Activated naive CD8-positive, alpha-beta T cell treated with anti-CD3 and anti-CD28 coated beads, Interleukin-2, amount 50 U/mL, for 16 hours (primary cell): ENCODE measurements around the gene SAT2.
"Not testable (repeated sequence)": the region's sequence is repeated elsewhere in the genome, so short reads cannot be mapped to it uniquely, and the experiment has no call there.

Source experiments
- DNase-seq: peaks from one replicate; pipeline ENCODE4 v3.0.0-alpha.2; 2020; ENCODE audit warnings: low read depth, low spot score

The SAT2 gene

GRCh38 chr17:7634384-7634783 lies 6.8 kb upstream of the SAT2 start:
- no peak for DNase-seq

GRCh38 chr17:7633093-7633492 lies 5.5 kb upstream of the SAT2 start:
- no peak for DNase-seq

- DNase-seq: no peak
Observed at GRCh38 chr17:7632492-7632894, 4.9 kb upstream of the SAT2 start.

- no peak for DNase-seq
Observed at GRCh38 chr17:7631398-7632380, 4.1 kb upstream of the SAT2 start.

- no peak for DNase-seq
Observed at GRCh38 chr17:7629939-7630571, 2.4 kb upstream of the SAT2 start, which contains the start of gene SHBG. Gene SHBG (plus strand): TSS chr17:7630135. CDS start chr17:7630173, 38 bp downstream.

- no peak for DNase-seq
Observed at GRCh38 chr17:7626956-7627249, 718 bp downstream of the SAT2 start.

GRCh38 chr17:7626307-7626706 lies 1.3 kb downstream of the SAT2 start:
- no peak for DNase-seq

GRCh38 chr17:7625749-7626148 lies 1.9 kb downstream of the SAT2 start:
- not testable (repeated sequence) for DNase-seq

- no peak for DNase-seq
Observed at GRCh38 chr17:7623661-7624060, 4.0 kb downstream of the SAT2 start.

- DNase-seq: no peak
Observed at GRCh38 chr17:7620835-7621234, 6.8 kb downstream of the SAT2 start.

GRCh38 chr17:7618608-7619007 lies 9.0 kb downstream of the SAT2 start:
- no peak for DNase-seq

- DNase-seq: no peak
Observed at GRCh38 chr17:7615265-7615747, 12.3 kb downstream of the SAT2 start.

GRCh38 chr17:7614425-7615264 lies 13.0 kb downstream of the SAT2 start, which contains the start of gene FXR2:
Gene FXR2 (minus strand): TSS chr17:7614897. CDS start chr17:7614532, 365 bp downstream.
- peak; percentile 99 for DNase-seq

GRCh38 chr17:7613769-7614424 lies 13.7 kb downstream of the SAT2 start:
- no peak for DNase-seq

GRCh38 chr17:7612294-7612640 lies 15.4 kb downstream of the SAT2 start:
- no peak for DNase-seq

GRCh38 chr17:7611635-7612293 lies 15.9 kb downstream of the SAT2 start:
- no peak for DNase-seq

- DNase-seq: no peak
Observed at GRCh38 chr17:7610641-7611040, 17.0 kb downstream of the SAT2 start.

GRCh38 chr17:7606280-7606679 lies 21.3 kb downstream of the SAT2 start:
- DNase-seq: no peak

- not testable (repeated sequence) for DNase-seq
Observed at GRCh38 chr17:7597561-7597960, 30.1 kb downstream of the SAT2 start.

GRCh38 chr17:7593296-7593695 lies 34.3 kb downstream of the SAT2 start:
- no peak for DNase-seq
